PC-9 (cell line): Measurements from ENCODE around the gene RAB40C. TPM values are rescaled to one million over a fixed set of nuclear protein-coding genes. Genes with fewer than 3 reads are reported as not detected.

Experiments
- BruUV-seq: library from RNA; stranded (reverse); fragments of 400-500 nt; replicated peaks from 2 replicates; lab custom pipeline; 2021; lab: Mats Ljungman, UMichigan
- CTCF ChIA-PET: fragments of 300-600 bp; sonication (Branson Sonifier 250); formaldehyde crosslinking; loops from one replicate; lab custom pipeline; 2022; ENCODE audit warnings: antibody characterized with exemption; lab: Charles Lee
- POLR2A ChIA-PET: fragments of 300-600 bp; sonication (Branson Sonifier 250); formaldehyde crosslinking; loops from one replicate; lab custom pipeline; 2022; ENCODE audit warnings: antibody characterized with exemption; ENCODE audit not compliant: unreplicated experiment; lab: Charles Lee
- DNase-seq, 2 experiments: peaks; one replicate each; pipeline versions ENCODE4 v3.0.0 to v3.0.0-alpha.2; 2015 to 2022; ENCODE audit warnings: mixed read lengths in 1 of 2
- H2AFZ ChIP-seq: fragments of 200-600 bp; sonication (generic); 2 replicates; pipeline ENCODE4 v1.8.1; 2017; ENCODE audit warnings: antibody characterized with exemption
- H3F3A ChIP-seq: fragments of 200-600 bp; sonication (generic); 2 replicates; pipeline ENCODE4 v1.8.1; 2017; ENCODE audit warnings: antibody characterized with exemption, mild to moderate bottlenecking, low read depth; ENCODE audit not compliant: insufficient read depth
- H3K27ac ChIP-seq: fragments of 200-600 bp; sonication (generic); 2 replicates; pipeline ENCODE4 v1.6.1; 2016; ENCODE audit warnings: mixed run types
- H3K27me3 ChIP-seq: fragments of 200-600 bp; sonication (generic); 2 replicates; pipeline ENCODE4 v1.6.1; 2016; ENCODE audit warnings: low read depth, mixed run types; ENCODE audit not compliant: insufficient read depth
- H3K36me3 ChIP-seq: fragments of 200-600 bp; sonication (generic); 2 replicates; pipeline ENCODE4 v1.6.1; 2016; ENCODE audit warnings: low read depth, mixed run types
- H3K4me1 ChIP-seq: fragments of 200-600 bp; sonication (generic); replicated peaks from 2 replicates; pipeline ENCODE4 v1.6.1; 2016; ENCODE audit warnings: mixed run types; ENCODE audit not compliant: insufficient read depth
- H3K4me2 ChIP-seq: fragments of 200-600 bp; sonication (generic); 2 replicates; pipeline ENCODE4 v1.6.1; 2017; ENCODE audit warnings: mixed run types
- H3K4me3 ChIP-seq: fragments of 200-600 bp; sonication (generic); 2 replicates; pipeline ENCODE4 v1.6.1; 2016; ENCODE audit warnings: mixed run types
- H3K79me2 ChIP-seq: fragments of 200-600 bp; sonication (generic); 2 replicates; pipeline ENCODE4 v1.6.1; 2017; ENCODE audit warnings: low read depth, mixed run types
- H3K9me2 ChIP-seq: fragments of 200-600 bp; sonication (generic); 2 replicates; pipeline ENCODE4 v1.8.1; 2017; ENCODE audit warnings: mild to moderate bottlenecking; ENCODE audit not compliant: insufficient read depth
- H3K9me3 ChIP-seq: fragments of 200-600 bp; sonication (generic); 2 replicates; pipeline ENCODE4 v1.8.1; 2016; ENCODE audit warnings: low read depth; ENCODE audit not compliant: insufficient read depth
- H4K20me1 ChIP-seq: fragments of 200-600 bp; sonication (generic); 2 replicates; pipeline ENCODE4 v1.8.1; 2017; ENCODE audit not compliant: insufficient read depth
- CTCF ChIP-seq: fragments of 200-600 bp; sonication (generic); conservative IDR thresholded peaks from 2 replicates; pipeline ENCODE4 v1.6.1; 2017; ENCODE audit warnings: mixed run types, antibody characterized with exemption, mild to moderate bottlenecking, moderate library complexity
- EZH2 ChIP-seq: fragments of 200-600 bp; sonication (generic); IDR thresholded peaks from 2 replicates; pipeline ENCODE4 v1.8.0; 2017; ENCODE audit warnings: antibody characterized with exemption, low read depth
- intact Hi-C: fragments of 100-400 bp; cut with micrococcal nuclease; formaldehyde crosslinking; loops from one replicate; pipeline ENCODE4 v1.10.0; 2022; ENCODE audit not compliant: unreplicated experiment
- total RNA-seq: library from RNA; stranded (reverse); gene quantifications from 2 replicates; pipeline ENCODE4 v1.2.3, GENCODE V29; 2021

Gene RAB40C
- total RNA-seq, 1 experiment from 2014 or later, result 47.1 TPM

GRCh38 chr16:567373-568256 lies 22.3 kb upstream of the RAB40C start:
- CTCF ChIA-PET, result no interaction called here
- H3K27ac ChIP-seq, result no peak overlapping the region
- H3K4me2 ChIP-seq, result no peak overlapping the region
- no peaks in the 10 kb centered on the region for H3K9me2 ChIP-seq
- no peaks in the 10 kb centered on the region for H3K9me3 ChIP-seq
- intact Hi-C loops, result loop anchor here (2.0 kb wide), 1 partner anchor 33 kb away; no protein-coding TSS in a partner anchor
- POLR2A ChIA-PET, result no interaction called here
- H3K79me2 ChIP-seq, result peaks cover 17% of the 10 kb centered on the region
- no peak overlapping the region for H3K4me3 ChIP-seq
- DNase-seq, result no peak
- H3K27me3 ChIP-seq, result no peaks in the 10 kb centered on the region
- no peak overlapping the region for H2AFZ ChIP-seq
- no TSS peak for BruUV-seq
- H4K20me1 ChIP-seq, result peaks cover 5% of the 10 kb centered on the region; the same call in 1 of the 2 replicates
- no peak for TF ChIP-seq CTCF
- TF ChIP-seq EZH2, result no peak
- H3K36me3 ChIP-seq, result no peaks in the 10 kb centered on the region
- no peaks in the 10 kb centered on the region; the same call in 1 of the 2 replicates for H3F3A ChIP-seq
- H3K4me1 ChIP-seq, result peaks cover 15% of the 10 kb centered on the region

GRCh38 chr16:568401-569258 lies 21.2 kb upstream of the RAB40C start:
- Histone ChIP-seq H3K9me2 (no peaks in the 10 kb centered on the region), H3K36me3 (no peaks in the 10 kb centered on the region), H3K4me1 (peaks cover 11% of the 10 kb centered on the region), H2AFZ (no peak overlapping the region), H3K27me3 (no peaks in the 10 kb centered on the region), H3K79me2 (peaks cover 17% of the 10 kb centered on the region), H3K4me3 (peak overlapping the region; percentile 66; the same call in 1 of the 2 replicates), H3K27ac (no peak overlapping the region), H3K4me2 (peak overlapping the region; percentile 87), H3K9me3 (no peaks in the 10 kb centered on the region), H4K20me1 (peaks cover 5% of the 10 kb centered on the region; the same call in 1 of the 2 replicates), H3F3A (no peaks in the 10 kb centered on the region; the same call in 1 of the 2 replicates)
- TF ChIP-seq CTCF (no peak), EZH2 (no peak)
- ChIA-PET CTCF (no interaction called here), POLR2A (interaction anchor here (0.6 to 0.9 kb wide), 2 partner anchors 33 to 113 kb away, joined by 5 to 7 read pairs; no protein-coding TSS in a partner anchor)
- intact Hi-C loops, result loop anchor here (2.0 kb wide), 1 partner anchor 34 kb away; no protein-coding TSS in a partner anchor
- no TSS peak for BruUV-seq
- peak in 1 of 2 experiments; percentile 58 for DNase-seq
